ENCODE results near the gene UBE2E2. TPM values are rescaled to one million over a fixed set of nuclear protein-coding genes. Genes with fewer than 3 reads are reported as not detected.
"Not testable (repeated sequence)": the region's sequence is repeated elsewhere in the genome, so short reads cannot be mapped to it uniquely, and the experiment has no call there.

UBE2E2 gene
- total RNA-seq, 1 donor from 2014 or later: 64.6 TPM

DNA sequence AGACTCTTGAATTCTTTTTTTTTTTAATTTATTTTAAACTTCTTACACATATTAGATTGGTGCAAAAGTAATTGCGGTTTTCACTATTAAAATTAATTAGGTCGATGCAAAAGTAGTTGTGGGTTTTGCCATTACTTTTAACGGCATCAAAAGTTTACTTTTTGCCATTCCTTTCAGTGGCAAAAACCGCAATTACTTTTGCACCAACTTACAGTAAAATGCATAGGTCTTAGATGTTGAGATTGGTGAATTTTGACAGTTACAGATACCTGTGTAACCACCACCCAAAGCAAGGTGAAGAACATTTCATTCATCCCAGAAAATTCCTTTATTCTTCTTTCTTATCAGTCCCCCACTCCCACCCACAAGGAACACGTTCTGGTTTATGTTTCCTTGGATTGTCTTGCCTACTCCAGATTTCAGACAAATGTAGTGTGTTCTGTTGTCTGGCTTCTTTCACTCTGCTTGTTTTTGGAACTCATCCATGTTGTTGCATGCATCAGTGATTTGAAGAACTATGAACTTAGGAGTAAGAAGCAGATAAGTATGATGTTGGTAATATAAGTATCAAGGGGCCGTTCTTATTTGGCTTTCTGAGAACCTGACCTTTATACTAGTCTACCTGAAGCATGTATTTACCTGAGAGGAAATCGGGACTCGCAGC lies 404.2 kb downstream of the UBE2E2 start:
- no peak for DNase-seq (ENCODE audit: low spot score)

GRCh38 chr3:23608650-23609049 lies 405.5 kb downstream of the UBE2E2 start:
- DNase-seq (ENCODE audit: low spot score): no peak

DNA sequence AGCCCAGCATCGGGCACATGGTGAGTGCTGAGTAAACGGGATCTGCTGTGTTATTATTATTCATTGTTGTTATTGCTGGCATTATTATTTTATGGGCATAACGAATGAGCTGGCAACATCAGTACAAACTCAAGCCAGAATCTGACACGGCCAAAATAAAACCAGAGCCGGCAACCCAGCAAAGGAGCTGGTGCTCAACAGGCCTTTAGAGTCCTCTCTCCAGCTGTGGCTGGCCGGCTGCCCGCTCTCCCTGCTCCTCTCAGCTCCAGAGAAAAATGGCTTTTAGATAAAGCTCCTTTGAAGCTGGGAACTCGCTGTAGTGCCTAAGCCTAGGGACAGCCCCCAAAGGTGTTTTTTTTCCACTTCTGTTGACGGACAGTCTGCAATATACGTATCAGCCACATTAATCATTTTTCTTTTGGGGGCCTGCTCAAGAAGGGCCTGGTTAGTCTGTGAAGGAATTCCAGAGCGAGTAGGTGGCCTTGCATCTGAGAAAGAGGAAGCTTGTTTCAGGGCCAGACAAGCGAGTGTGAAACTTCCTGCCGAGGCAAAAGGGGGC lies 408.7 kb downstream of the UBE2E2 start:
- DNase-seq (ENCODE audit: low spot score): no peak

DNA sequence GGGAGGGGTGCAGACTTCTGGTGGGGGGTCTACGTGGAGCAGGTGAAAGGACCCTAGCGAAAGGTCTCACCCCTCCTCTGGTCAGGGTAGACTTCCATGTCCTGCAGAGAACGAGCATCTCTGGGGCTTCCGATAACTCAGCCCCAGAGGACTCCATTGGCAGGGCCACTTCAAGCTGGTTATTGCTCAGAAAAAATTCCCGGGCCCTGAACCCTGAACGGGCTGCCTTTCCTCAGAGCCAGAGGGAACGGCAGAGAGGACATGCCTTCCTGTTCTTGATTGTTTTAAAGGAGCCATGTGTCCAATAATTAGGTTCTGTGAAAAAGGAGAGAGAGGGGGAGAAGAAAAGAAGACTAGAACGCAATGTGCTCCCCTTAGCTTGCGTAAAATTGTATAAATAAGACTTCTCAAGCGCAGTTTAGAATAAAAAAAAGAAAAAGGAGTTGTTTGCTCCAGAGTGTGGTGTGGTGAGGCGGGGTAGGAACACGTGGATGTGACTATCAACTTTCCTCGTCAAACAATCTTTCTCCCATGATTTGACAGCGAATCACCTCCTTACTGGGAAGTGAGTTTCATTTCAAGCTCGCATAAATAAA lies 409.3 kb downstream of the UBE2E2 start:
- no peak for DNase-seq (ENCODE audit: low spot score)

- DNase-seq (ENCODE audit: low spot score): no peak
Observed at GRCh38 chr3:23615068-23615467, 411.9 kb downstream of the UBE2E2 start.

DNA sequence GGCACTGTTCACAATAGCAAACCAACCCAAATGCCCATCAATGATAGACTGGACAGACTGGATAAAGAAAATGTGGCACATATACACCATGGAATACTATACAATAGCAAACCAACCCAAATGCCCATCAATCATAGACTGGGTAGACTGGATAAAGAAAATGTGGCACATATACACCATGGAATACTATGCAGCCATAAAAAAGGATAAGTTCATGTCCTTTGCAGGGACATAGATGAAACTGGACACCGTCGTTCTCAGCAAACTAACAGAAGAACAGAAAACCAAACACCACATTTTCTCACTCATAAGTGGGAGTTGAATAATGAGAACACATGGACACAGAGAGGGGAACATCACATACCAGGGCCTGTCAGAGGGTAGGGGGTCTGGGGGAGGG lies 415.3 kb downstream of the UBE2E2 start:
- not testable (repeated sequence) for DNase-seq (ENCODE audit: low spot score)

GRCh38 chr3:23619705-23620637 lies 416.8 kb downstream of the UBE2E2 start:
- DNase-seq (ENCODE audit: low spot score): no peak

- DNase-seq (ENCODE audit: low spot score): no peak
Observed at GRCh38 chr3:23620638-23621015, 417.5 kb downstream of the UBE2E2 start.

GRCh38 chr3:23623844-23624243 lies 420.7 kb downstream of the UBE2E2 start:
- no peak for DNase-seq (ENCODE audit: low spot score)

DNA sequence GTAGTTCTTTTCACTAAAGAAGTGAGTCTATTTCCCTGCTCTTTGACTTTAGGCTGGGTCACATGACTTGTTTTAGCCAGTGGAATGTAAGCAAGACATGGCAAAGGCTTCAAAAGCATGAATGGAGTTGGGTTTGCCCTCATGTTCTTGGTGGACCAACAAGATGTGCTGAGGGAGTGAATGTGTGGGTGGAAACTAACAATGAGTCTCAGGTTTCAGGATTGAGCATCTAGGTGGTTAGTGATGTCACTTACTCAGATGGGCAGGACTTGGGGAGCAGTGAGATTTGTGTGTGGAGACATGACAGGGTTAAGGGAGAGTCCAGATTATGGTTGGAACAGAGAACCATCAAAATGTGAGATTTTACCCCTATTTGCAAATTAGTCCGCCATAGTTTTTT lies 421.2 kb downstream of the UBE2E2 start:
- DNase-seq (ENCODE audit: low spot score): no peak

GRCh38 chr3:23626442-23626841 lies 423.3 kb downstream of the UBE2E2 start:
- DNase-seq (ENCODE audit: low spot score): no peak

DNA sequence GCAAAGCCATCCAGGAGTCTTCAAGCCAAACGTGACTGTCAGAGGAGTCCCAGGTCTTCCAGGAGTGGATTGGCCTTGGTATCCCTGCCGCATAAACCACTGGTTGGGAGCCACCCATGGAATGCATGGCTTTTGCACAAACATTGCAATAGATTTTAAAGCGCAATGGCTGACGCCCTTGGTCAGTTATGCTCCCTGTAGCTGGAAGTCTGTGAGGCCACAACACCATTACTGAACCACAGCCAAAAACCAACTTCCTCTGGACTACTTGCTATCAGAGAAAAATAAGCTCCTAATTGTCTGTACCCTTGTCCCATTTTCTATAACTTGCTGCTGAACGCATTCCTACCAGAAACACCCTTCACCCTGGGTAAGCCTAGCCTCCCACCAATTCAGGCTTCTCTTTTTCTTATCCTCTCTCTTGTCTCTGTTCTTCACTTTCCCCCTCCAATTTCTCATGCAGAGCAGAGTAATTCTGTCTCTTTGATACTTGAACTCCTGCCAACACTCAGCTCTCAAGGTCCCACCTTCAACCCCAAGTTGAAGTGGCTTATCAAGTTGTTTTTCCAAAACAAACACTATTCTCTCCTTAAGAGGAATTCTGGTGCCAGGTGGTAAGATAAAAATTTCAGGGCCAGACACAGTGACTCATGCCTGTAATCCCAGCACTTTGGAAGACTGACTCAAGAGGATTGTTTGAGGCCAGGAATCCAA lies 426.2 kb downstream of the UBE2E2 start:
- no peak for DNase-seq (ENCODE audit: low spot score)

GRCh38 chr3:23633261-23633960 lies 430.3 kb downstream of the UBE2E2 start:
- no peak for DNase-seq (ENCODE audit: low spot score)

- no peak for DNase-seq (ENCODE audit: low spot score)
Observed at GRCh38 chr3:23637339-23637738, 434.2 kb downstream of the UBE2E2 start.

DNA sequence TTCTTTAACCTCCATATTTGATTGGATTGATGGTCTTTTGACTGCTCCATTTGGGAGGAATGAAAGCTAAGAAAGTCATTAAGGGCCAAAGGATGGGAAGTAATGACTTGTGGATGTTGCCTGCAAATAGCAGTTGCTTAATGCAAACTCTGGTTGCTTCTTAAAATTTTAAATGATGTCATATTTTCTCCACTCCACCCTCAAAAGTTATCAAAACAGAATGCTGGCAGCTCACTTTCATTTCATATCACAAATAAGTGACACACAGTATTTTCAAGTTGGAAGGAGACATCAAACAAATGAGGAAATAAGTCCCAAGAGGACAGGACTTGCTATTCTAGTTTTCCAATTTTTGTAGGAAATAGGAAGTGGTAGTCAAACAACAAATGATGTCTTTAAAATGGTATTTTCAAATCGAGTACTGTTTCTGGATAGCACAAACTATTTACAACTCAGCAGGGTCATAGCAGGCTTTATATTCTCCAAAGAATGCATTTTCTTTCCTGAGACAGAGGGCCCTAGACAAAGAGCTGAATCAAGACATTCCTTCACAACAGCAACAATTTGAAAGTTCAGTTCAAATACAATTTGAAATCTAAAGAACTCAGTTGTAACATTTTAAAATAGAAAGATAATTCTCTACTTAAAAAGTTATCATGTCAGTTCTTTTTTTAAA lies 437.5 kb downstream of the UBE2E2 start:
- no peak for DNase-seq (ENCODE audit: low spot score)

Measured in mesenteric fat pad (tissue), 1 donor.